WERI-Rb-1 (cell line): ENCODE measurements around the gene PHC2.
"Not testable (repeated sequence)": the region's sequence is repeated elsewhere in the genome, so short reads cannot be mapped to it uniquely, and the experiment has no call there.

Experiments
- DNase-seq: peaks from one replicate; pipeline ENCODE4 v3.0.0-alpha.2; 2020
- H3K27ac ChIP-seq: fragments of 250-450 bp; sonication (Bioruptor Pico); 2 replicates; pipeline ENCODE4 v1.5.1; 2020; ENCODE audit warnings: mild to moderate bottlenecking, moderate library complexity
- H3K27me3 ChIP-seq: fragments of 250-450 bp; sonication (Bioruptor Pico); 2 replicates; pipeline ENCODE4 v1.5.1; 2021; ENCODE audit warnings: mild to moderate bottlenecking, low read depth, moderate library complexity; ENCODE audit not compliant: insufficient read depth, severe bottlenecking
- H3K36me3 ChIP-seq: fragments of 250-450 bp; sonication (Bioruptor Pico); 2 replicates; pipeline ENCODE4 v1.5.1; 2020; ENCODE audit warnings: mild to moderate bottlenecking, moderate library complexity
- H3K4me3 ChIP-seq: 2 replicates; pipeline ENCODE4 v1.5.1; 2011; ENCODE audit warnings: low read depth, mild to moderate bottlenecking, control low read depth, low read length
- H3K9me3 ChIP-seq: fragments of 250-450 bp; sonication (Bioruptor Pico); 2 replicates; pipeline ENCODE4 v1.5.1; 2021; ENCODE audit warnings: mild to moderate bottlenecking, moderate library complexity; ENCODE audit not compliant: severe bottlenecking
- TF ChIP-seq, protein P1 (sequence below): IDR thresholded peaks from 2 replicates; pipeline ENCODE4 v1.5.1; 2011; ENCODE audit warnings: low read depth, mild to moderate bottlenecking, control low read depth, inconsistent platforms, low read length

Gene PHC2

DNA sequence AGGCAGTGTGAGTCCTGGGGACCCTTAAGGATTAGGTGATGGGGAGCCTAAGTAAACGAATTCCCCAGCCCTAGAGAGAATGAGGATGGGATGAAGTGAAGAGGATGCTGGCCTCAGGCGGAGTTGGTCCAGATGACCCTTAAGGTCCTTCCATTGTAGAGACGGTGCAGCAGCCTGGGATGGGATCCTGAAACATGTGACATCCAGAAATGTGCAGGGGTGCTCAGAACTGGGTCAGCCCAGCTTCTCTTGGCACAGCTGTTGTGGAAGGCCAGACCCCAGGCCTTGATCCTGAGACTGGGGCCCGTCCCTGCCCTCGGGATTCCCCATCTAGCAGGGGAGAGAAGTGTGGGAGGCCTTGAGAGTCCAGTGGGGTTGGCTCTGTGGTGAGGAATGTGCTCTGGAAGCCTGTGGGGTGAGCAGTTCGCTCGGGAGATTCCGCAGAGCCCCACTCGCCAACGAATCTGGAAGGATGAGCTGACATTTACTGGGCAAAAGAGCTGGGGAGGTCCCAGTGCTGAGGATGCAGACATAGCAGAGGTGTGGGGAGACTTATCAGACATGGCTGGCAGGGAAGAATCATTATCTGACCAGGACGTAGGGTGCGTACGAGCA, 138.1 kb downstream of the PHC2 start:
- Histone ChIP-seq H3K4me3 (no peak overlapping the region), H3K27ac (no peak overlapping the region), H3K36me3 (peaks cover 46% of the 10 kb centered on the region), H3K27me3 (no peaks in the 10 kb centered on the region), H3K9me3 (no peaks in the 10 kb centered on the region)
- TF ChIP-seq, protein P1, sequence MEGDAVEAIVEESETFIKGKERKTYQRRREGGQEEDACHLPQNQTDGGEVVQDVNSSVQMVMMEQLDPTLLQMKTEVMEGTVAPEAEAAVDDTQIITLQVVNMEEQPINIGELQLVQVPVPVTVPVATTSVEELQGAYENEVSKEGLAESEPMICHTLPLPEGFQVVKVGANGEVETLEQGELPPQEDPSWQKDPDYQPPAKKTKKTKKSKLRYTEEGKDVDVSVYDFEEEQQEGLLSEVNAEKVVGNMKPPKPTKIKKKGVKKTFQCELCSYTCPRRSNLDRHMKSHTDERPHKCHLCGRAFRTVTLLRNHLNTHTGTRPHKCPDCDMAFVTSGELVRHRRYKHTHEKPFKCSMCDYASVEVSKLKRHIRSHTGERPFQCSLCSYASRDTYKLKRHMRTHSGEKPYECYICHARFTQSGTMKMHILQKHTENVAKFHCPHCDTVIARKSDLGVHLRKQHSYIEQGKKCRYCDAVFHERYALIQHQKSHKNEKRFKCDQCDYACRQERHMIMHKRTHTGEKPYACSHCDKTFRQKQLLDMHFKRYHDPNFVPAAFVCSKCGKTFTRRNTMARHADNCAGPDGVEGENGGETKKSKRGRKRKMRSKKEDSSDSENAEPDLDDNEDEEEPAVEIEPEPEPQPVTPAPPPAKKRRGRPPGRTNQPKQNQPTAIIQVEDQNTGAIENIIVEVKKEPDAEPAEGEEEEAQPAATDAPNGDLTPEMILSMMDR: no peak
- DNase-seq: no peak

DNA sequence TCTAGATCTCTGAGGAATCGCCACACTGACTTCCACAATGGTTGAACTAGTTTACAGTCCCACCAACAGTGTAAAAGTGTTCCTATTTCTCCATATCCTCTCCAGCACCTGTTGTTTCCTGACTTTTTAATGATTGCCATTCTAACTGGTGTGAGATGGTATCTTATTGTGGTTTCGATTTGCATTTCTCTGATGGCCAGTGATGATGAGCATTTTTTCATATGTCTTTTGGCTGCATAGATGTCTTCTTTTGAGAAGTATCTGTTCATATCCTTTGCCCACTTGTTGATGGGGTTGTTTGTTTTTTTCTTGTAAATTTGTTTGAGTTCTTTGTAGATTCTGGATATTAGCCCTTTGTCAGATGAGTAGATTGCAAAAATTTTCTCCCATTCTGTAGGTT, 140.3 kb downstream of the PHC2 start:
- peaks cover 49% of the 10 kb centered on the region for H3K36me3 ChIP-seq
- DNase-seq, H3K27ac ChIP-seq, H3K4me3 ChIP-seq, H3K9me3 ChIP-seq, H3K27me3 ChIP-seq: not testable (repeated sequence)

DNA sequence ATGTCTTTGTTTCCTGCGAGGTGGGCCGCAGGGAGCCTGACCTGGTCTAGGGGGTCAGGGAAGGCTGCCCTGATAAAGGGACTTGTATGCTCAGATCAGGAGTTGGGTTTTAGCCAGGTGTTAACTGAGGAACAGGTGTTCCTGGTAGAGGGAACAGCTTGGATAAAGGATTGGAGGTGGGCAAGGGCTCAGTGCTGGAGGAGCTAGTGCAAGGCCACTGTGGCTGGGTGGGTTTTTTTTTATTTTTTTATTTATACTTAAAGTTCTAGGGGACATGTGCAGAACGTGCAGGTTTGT, 141.1 kb downstream of the PHC2 start:
- TF ChIP-seq, protein P1: no peak
- H3K27me3 ChIP-seq: no peaks in the 10 kb centered on the region
- no peaks in the 10 kb centered on the region for H3K9me3 ChIP-seq

DNA sequence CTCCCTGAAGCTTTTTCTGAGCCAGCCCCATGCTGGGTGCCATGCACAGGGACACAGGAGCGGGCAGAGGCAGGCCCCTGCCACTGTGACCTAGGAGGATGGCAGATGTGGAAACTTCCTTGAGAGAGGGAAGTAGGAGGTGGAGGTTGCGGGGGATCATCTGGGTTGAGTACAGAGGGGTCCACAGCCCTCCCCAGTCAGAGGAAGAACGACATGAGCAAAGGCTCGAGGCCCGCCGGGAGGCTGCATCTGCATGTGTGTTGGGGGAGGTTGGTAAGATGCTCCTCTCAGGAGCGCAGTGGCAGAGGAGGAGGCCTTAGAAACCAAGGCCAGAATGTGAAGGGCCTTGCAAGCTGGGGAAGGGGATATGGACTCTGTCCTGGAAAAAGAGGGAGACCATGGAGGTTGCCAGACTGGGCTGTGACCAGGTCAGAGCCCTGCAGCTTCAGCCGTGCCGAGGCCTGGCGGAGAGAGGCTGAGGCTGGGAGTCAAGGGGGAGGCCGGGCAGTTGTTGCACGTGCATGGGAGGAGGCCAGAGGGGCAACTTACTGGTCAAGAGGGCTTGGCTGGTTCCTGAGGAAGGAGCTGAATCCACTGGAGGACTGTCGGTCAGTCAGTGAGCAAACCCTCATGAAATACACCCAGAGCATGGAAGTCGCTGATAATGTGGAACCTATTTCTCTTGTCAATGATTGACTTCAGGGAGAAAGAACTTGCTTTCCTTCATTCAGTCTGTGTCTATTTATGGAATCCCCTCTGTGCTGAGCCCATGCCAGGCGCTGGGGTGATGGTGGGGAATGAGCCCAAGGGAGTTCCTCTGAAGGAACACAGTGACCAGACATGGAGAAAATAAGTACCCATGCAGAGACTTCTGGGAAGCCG, 141.7 kb downstream of the PHC2 start:
- Histone ChIP-seq H3K27ac (no peak overlapping the region), H3K27me3 (no peaks in the 10 kb centered on the region), H3K9me3 (no peaks in the 10 kb centered on the region), H3K36me3 (peaks cover 55% of the 10 kb centered on the region), H3K4me3 (no peak overlapping the region)
- TF ChIP-seq, protein P1: no peak
- DNase-seq: no peak

More for the DNA sequence above, 141.1 kb downstream of the PHC2 start:
- peaks cover 52% of the 10 kb centered on the region for H3K36me3 ChIP-seq
- no peak for DNase-seq
- no peak overlapping the region for H3K4me3 ChIP-seq
- H3K27ac ChIP-seq: no peak overlapping the region

DNA sequence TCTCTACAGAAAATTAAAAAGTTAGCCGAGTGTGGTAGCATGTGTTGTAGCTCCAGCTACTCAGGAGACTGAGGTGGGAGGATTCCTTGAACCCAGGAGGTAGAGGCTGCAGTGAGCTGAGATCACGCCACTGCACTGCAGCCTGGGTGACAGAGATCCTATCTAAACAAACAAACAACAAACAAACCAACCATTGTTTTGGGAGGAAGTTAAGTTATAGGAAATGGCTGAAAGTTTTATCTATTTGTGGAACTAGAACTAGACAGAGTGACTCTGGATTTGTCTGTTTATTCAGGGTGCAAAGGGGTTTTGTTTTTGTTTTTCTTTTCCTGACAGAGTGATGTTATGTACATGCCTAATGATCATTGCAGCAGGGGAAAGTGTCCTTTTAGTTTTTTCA, 143.6 kb downstream of the PHC2 start:
- no peak for DNase-seq
- TF ChIP-seq, protein P1: no peak
- Histone ChIP-seq H3K4me3 (no peak overlapping the region), H3K36me3 (peaks cover 57% of the 10 kb centered on the region), H3K27ac (no peak overlapping the region), H3K9me3 (no peaks in the 10 kb centered on the region), H3K27me3 (no peaks in the 10 kb centered on the region)

DNA sequence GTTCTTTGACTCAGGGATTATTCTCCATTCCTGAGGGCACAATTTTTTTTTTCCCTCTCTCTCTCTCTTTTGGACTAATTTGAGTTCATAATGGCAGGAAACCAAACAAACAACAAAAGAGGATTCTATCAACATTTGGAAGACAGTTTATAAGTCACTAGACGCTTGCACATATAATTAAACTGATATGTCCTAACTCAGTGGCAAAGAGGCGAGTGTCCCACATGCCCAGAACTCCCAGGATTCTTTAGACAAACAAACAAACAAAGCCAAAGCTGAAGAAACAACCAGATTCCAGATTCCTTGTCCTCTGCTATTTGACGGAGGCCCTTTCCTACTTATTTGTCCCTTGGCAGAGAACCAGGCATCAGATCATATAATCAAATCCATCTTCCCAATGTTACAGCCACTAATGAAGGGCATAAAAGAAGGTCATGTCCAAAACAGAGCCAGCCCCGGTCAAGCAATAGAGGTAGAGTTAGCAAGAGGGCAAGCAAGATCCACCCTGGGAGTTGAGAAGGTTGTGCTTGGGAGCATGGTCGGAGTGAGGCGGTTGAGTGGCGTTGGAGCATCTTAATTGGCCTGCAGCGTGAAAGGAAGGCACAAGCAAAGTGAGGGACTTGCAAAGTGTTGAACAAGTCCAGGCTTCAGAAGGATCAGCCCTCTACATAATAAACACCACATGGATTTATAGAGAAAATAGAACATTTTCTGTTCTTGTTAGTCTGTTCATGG, 144.3 kb downstream of the PHC2 start:
- H3K27ac ChIP-seq: no peak overlapping the region
- DNase-seq: no peak
- H3K36me3 ChIP-seq: peaks cover 64% of the 10 kb centered on the region
- H3K9me3 ChIP-seq: no peaks in the 10 kb centered on the region
- H3K27me3 ChIP-seq: no peaks in the 10 kb centered on the region
- TF ChIP-seq, protein P1: no peak
- H3K4me3 ChIP-seq: no peak overlapping the region
